ENCODE data around the gene ZFYVE21.
A peak's percentile ranks its signal among the peaks of the same experiment; 100 is the strongest.

Gene ZFYVE21

DNA sequence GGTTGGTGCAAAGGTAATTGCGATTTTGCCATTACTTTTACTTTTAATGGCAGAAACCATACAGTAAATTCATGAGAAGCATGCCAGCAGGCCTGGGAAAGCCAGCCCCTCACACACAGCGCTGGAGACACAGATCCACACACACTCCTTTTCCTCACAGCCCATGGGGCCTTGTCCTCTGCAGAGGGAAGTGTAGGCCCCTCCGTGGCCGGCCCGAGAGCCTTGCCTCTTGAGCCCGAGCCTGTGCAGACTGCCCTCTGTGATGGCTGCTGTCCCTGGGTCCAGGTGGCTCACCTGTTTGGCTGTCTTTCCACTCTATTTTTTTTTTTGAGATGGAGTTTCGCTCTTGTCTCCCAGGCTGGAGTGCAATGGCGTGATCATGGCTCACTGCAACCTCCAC lies 39.7 kb upstream of the ZFYVE21 start:
- no peak for DNase-seq (ENCODE audit: extremely low read depth, insufficient read length)
- Histone ChIP-seq H3K27me3 (replicated peaks; ENCODE audit: control insufficient read depth, insufficient read depth, low read length) (no peaks in the 10 kb centered on the region), H3K36me3 (ENCODE audit: control insufficient read depth, insufficient read depth, low read length) (peaks cover 26% of the 10 kb centered on the region), H3K4me3 (replicated peaks; ENCODE audit: low read depth, low read length) (no peak overlapping the region)
- TF ChIP-seq, protein P1, sequence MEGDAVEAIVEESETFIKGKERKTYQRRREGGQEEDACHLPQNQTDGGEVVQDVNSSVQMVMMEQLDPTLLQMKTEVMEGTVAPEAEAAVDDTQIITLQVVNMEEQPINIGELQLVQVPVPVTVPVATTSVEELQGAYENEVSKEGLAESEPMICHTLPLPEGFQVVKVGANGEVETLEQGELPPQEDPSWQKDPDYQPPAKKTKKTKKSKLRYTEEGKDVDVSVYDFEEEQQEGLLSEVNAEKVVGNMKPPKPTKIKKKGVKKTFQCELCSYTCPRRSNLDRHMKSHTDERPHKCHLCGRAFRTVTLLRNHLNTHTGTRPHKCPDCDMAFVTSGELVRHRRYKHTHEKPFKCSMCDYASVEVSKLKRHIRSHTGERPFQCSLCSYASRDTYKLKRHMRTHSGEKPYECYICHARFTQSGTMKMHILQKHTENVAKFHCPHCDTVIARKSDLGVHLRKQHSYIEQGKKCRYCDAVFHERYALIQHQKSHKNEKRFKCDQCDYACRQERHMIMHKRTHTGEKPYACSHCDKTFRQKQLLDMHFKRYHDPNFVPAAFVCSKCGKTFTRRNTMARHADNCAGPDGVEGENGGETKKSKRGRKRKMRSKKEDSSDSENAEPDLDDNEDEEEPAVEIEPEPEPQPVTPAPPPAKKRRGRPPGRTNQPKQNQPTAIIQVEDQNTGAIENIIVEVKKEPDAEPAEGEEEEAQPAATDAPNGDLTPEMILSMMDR (IDR thresholded peaks at IDR 0.05; ENCODE audit: insufficient read depth, low read length, poor library complexity, severe bottlenecking): no peak

DNA sequence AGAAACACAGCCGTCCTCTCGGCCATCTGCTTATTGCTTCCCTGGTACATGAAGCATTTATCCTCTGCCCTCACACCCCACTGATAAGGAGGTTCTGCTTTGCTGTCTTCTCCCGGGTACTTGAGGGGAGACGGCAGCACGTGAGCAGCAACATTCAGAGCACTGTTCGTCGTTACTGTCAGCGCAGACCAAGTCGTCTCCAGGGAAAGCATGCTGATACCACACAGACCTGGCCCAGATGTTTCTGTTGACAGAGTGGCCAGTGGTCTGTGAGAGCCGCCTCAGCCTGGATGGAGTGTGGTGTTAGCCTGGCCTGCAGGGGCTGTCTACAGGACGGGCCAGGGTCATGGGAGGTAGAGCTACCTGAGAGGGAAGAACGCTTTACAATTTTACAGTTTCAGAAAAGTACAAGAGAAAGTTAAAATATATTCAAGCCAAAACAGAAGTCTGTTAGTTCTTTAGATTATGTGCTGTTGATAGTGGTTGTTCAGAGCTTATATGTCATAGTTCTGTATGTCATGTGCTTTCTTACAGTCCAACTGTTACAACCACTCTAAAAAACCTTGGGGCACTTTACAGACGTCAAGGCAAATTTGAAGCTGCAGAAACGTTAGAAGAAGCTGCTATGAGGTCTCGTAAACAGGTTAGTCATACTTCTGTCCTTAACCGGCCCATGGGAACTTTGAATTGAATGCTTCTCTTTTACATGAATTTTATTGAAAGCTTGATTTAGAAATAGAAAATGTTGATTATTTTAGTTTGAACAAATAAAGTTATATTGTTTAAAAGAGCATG lies 38.5 kb upstream of the ZFYVE21 start:
- H3K27me3 ChIP-seq (replicated peaks; ENCODE audit: control insufficient read depth, insufficient read depth, low read length): no peaks in the 10 kb centered on the region
- H3K36me3 ChIP-seq (ENCODE audit: control insufficient read depth, insufficient read depth, low read length): peaks cover 30% of the 10 kb centered on the region
- no peak for DNase-seq (ENCODE audit: extremely low read depth, insufficient read length)
- TF ChIP-seq, protein P1 (IDR thresholded peaks at IDR 0.05; ENCODE audit: insufficient read depth, low read length, poor library complexity, severe bottlenecking): no peak
- no peak overlapping the region for H3K4me3 ChIP-seq (replicated peaks; ENCODE audit: low read depth, low read length)

DNA sequence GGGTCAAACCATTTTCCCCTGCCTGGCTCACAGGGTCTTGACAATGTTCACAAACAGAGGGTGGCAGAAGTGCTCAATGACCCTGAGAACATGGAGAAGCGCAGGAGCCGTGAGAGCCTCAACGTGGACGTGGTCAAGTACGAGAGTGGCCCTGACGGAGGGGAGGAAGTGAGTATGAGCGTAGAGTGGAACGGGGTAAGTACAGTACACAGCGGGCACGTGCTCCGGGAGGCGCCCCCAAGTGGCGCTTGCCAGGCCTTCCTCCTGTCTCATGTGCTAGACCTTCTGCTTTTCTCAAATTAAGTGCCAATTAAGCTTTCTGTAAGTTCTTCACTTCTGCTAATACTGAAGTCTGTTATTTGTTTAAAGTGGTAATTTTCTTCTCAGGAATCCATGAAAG lies 36.3 kb upstream of the ZFYVE21 start:
- peak; percentile 69 for DNase-seq (ENCODE audit: extremely low read depth, insufficient read length)
- peaks cover 36% of the 10 kb centered on the region for H3K36me3 ChIP-seq (ENCODE audit: control insufficient read depth, insufficient read depth, low read length)
- H3K27me3 ChIP-seq (replicated peaks; ENCODE audit: control insufficient read depth, insufficient read depth, low read length): no peaks in the 10 kb centered on the region
- TF ChIP-seq, protein P1 (IDR thresholded peaks at IDR 0.05; ENCODE audit: insufficient read depth, low read length, poor library complexity, severe bottlenecking): peak; percentile 86
- no peak overlapping the region for H3K4me3 ChIP-seq (replicated peaks; ENCODE audit: low read depth, low read length)

DNA sequence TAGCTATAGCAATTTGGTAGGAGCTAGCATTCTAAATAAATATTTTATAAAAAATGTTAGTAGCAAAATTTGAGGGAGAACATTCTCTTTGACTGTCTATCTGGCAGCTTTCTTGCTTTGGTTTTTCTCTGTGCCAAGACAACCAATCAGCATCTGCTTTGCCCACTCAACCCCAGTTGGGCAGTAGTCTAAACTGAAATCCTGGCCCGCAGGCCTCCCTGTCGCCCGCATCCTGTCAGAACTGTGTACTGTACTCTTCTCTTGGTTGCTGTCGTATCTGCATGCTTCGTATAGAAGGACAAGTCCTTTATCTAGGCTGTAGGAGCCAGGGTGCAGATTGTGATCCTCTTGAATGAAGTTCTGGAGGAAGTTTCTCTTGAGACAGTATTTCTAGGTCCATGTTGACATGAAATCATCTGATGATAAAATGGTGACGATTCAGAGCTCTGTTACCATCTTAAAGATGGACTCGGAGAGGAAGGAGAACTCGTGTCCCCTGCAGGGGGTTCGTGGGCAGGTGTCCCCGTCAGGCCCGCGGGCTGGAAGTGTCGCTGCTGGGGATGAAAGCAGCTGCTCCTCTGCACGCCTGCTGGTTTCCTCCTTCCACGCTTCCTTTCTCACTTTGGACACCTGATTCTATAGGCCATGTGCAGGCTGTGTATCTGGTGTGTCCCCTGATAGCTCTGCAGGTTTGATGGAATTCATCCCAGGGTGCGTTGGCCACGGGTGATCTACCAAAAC lies 34.9 kb upstream of the ZFYVE21 start:
- TF ChIP-seq, protein P1 (IDR thresholded peaks at IDR 0.05; ENCODE audit: insufficient read depth, low read length, poor library complexity, severe bottlenecking): no peak
- no peak for DNase-seq (ENCODE audit: extremely low read depth, insufficient read length)
- Histone ChIP-seq H3K4me3 (replicated peaks; ENCODE audit: low read depth, low read length) (no peak overlapping the region), H3K27me3 (replicated peaks; ENCODE audit: control insufficient read depth, insufficient read depth, low read length) (no peaks in the 10 kb centered on the region), H3K36me3 (ENCODE audit: control insufficient read depth, insufficient read depth, low read length) (peaks cover 35% of the 10 kb centered on the region)

DNA sequence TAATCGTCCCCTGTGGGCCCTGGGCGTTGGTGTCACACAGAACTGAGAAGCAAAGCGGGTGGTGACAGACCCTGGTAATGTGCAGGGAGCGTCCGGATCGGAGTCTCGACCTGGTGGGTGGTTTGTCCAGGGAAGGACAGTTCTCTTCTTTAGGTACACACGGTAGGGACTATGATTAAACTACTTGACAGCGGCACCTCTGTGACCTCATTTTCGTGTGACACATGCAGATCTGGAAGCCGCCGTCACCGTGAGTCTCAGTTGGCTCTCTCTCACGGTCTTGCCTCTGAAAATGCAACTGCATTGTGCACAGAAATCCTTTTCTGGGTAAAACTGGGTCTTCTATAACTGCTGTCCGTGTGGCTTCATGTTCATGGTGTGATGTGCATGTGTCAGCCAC lies 32.5 kb upstream of the ZFYVE21 start:
- no peak overlapping the region for H3K4me3 ChIP-seq (replicated peaks; ENCODE audit: low read depth, low read length)
- TF ChIP-seq, protein P1 (IDR thresholded peaks at IDR 0.05; ENCODE audit: insufficient read depth, low read length, poor library complexity, severe bottlenecking): no peak
- H3K27me3 ChIP-seq (replicated peaks; ENCODE audit: control insufficient read depth, insufficient read depth, low read length): no peaks in the 10 kb centered on the region
- peaks cover 29% of the 10 kb centered on the region for H3K36me3 ChIP-seq (ENCODE audit: control insufficient read depth, insufficient read depth, low read length)
- no peak for DNase-seq (ENCODE audit: extremely low read depth, insufficient read length)
